Prostate gland (tissue), 2 donors: ENCODE data around the gene GNB1. TPM values are rescaled to one million over a fixed set of nuclear protein-coding genes. Genes with fewer than 3 reads are reported as not detected.

Experiments
- DNase-seq: peaks from one replicate; pipeline ENCODE4 v3.0.0-alpha.2; 2019; ENCODE audit warnings: low spot score
- H3K27ac ChIP-seq, 2 donors: fragments of 200-600 bp; sonication (generic); 2 replicates each; pipeline ENCODE4 v1.5.1; 2017 to 2019
- H3K27me3 ChIP-seq: fragments of 200-600 bp; sonication (generic); replicated peaks from 2 replicates; pipeline ENCODE4 v1.5.1; 2019; ENCODE audit not compliant: insufficient read depth
- H3K36me3 ChIP-seq, 2 donors: fragments of 200-600 bp; sonication (generic); 1 replicate in 1 of 2; 2 replicates in 1 of 2; pipeline versions ENCODE4 v1.5.1 to v1.8.1; 2017 to 2019
- H3K4me1 ChIP-seq: fragments of 200-600 bp; sonication (generic); replicated peaks from 2 replicates; pipeline ENCODE4 v1.5.1; 2019
- H3K4me3 ChIP-seq, 2 donors: fragments of 200-600 bp; sonication (generic); 2 replicates each; pipeline ENCODE4 v1.5.1; 2017 to 2019
- H3K9me3 ChIP-seq: fragments of 200-600 bp; sonication (generic); 2 replicates; pipeline ENCODE4 v1.5.1; 2017
- POLR2A ChIP-seq: fragments of 450-650 bp; IDR thresholded peaks from one replicate; pipeline ENCODE4 v1.6.1; 2016; ENCODE audit warnings: antibody characterized with exemption, mild to moderate bottlenecking
- POLR2AphosphoS5 ChIP-seq: sonication (generic); formaldehyde crosslinking; IDR thresholded peaks from one replicate; pipeline ENCODE4 v1.6.1; 2017; ENCODE audit warnings: antibody characterized with exemption
- WGBS: methylation state at CpG from one replicate; pipeline ENCODE4 v1.1.5; 2018; 5-methylcytosine and 5-hydroxymethylcytosine counted together
- intact Hi-C: fragments of 100-400 bp; cut with DNase I; formaldehyde crosslinking; loops from one replicate; pipeline ENCODE4 v1.14.2; 2022
- total RNA-seq, 2 donors: library from RNA; depleted of rRNA; stranded (reverse); fragments of >200 nt; gene quantifications; one replicate each; pipeline ENCODE4 v1.1.0, GENCODE V29; 2016
- TF ChIP-seq, protein P1 (sequence below), 4 experiments: fragments of 200-600 bp in 2 of 4; fragments of 450-650 bp in 2 of 4; sonication (generic) in 2 of 4; IDR thresholded peaks; 1 replicate in 3 of 4; 2 replicates in 1 of 4; pipeline ENCODE4 v1.5.1; 2016 to 2019; ENCODE audit warnings: antibody characterized with exemption in 4 of 4, mild to moderate bottlenecking in 2 of 4, moderate library complexity in 2 of 4

The GNB1 gene
- total RNA-seq, 2 donors from 2014 or later, result 163 to 233 TPM

DNA sequence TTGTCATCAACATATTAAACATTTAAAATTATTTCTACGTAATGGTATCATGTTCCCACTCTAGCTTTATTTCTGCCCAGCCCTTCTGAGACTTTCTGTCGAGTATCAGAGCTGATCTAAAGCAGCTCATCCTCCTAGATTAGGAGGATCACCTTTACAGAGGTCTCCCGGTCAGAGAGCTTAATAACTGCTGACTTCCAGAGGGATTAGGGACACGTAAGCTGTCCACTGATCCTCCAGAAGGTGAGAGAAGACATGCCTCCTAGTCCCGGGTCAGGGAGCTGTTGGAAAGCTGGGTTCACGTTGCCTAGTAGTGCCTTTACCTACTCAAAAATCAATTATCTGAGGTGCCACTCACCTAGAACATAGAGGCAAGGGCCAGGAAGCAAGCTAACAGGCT is 81.4 kb downstream of the GNB1 start:
- H3K4me3 ChIP-seq, result no peak overlapping the region
- no peaks in the 10 kb centered on the region for H3K27me3 ChIP-seq
- intact Hi-C loops, result no loop called here
- H3K27ac ChIP-seq, result no peak overlapping the region
- WGBS, result 93% methylated on average over 6 of the region's 6 CpGs
- no peaks in the 10 kb centered on the region for H3K4me1 ChIP-seq
- no peaks in the 10 kb centered on the region for H3K36me3 ChIP-seq
- H3K9me3 ChIP-seq, result no peaks in the 10 kb centered on the region
- TF ChIP-seq, protein P1, sequence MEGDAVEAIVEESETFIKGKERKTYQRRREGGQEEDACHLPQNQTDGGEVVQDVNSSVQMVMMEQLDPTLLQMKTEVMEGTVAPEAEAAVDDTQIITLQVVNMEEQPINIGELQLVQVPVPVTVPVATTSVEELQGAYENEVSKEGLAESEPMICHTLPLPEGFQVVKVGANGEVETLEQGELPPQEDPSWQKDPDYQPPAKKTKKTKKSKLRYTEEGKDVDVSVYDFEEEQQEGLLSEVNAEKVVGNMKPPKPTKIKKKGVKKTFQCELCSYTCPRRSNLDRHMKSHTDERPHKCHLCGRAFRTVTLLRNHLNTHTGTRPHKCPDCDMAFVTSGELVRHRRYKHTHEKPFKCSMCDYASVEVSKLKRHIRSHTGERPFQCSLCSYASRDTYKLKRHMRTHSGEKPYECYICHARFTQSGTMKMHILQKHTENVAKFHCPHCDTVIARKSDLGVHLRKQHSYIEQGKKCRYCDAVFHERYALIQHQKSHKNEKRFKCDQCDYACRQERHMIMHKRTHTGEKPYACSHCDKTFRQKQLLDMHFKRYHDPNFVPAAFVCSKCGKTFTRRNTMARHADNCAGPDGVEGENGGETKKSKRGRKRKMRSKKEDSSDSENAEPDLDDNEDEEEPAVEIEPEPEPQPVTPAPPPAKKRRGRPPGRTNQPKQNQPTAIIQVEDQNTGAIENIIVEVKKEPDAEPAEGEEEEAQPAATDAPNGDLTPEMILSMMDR (IDR thresholded peaks at IDR 0.05), result no peak
- no peak for TF ChIP-seq POLR2AphosphoS5
- no peak for TF ChIP-seq POLR2A
- no peak for DNase-seq

DNA sequence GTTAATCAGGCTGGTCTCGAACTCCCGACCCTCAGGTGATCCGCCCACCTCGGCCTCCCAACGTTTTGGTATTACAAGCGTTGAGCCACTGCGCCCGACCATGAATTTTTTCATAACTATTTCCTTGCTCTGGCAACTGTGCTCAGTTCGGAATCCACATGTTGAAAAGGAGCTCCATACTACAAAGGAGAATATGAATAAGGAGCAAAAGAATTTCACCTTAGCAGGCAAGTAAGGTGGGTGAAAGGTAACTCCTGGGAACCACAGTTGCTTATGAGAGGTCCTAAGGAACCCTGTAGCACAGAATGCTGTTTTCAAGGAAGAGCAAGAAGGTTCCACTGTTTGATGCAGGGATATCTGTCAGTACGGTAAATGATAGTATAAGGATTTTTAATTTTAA is 82.7 kb downstream of the GNB1 start:
- WGBS, result 94% methylated on average over 10 of the region's 10 CpGs
- Histone ChIP-seq H3K4me3 (no peak overlapping the region), H3K36me3 (no peaks in the 10 kb centered on the region), H3K27me3 (no peaks in the 10 kb centered on the region), H3K9me3 (no peaks in the 10 kb centered on the region), H3K4me1 (no peaks in the 10 kb centered on the region), H3K27ac (no peak overlapping the region)
- TF ChIP-seq POLR2A (no peak), POLR2AphosphoS5 (no peak)
- TF ChIP-seq, protein P1 (IDR thresholded peaks at IDR 0.05), result no peak
- no peak for DNase-seq
- intact Hi-C loops, result no loop called here

DNA sequence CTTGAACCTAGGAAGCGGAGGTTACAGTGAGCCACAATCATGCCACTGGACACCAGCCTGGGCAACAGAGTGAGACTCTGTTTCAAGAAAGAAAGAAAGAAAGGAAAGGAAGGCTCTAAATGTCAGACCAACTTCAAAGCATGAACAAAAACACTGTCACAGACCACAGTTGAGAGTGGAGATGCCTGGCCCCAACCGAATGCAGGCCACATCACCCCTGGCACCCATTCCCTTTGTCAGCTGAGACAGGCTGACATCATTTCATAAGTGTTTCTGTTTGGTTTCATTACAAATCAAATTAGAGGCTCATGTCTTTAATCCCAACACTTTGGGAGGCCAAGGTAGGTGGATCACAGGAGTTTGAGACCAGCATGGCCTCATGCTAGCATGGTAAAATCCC is 84.0 kb downstream of the GNB1 start:
- no peak for DNase-seq
- intact Hi-C loops, result no loop called here
- Histone ChIP-seq H3K4me3 (no peak overlapping the region), H3K27me3 (no peaks in the 10 kb centered on the region), H3K36me3 (no peaks in the 10 kb centered on the region), H3K4me1 (no peaks in the 10 kb centered on the region), H3K27ac (no peak overlapping the region), H3K9me3 (no peaks in the 10 kb centered on the region)
- no peak for TF ChIP-seq POLR2A
- WGBS, result 96% methylated on average over 2 of the region's 2 CpGs

DNA sequence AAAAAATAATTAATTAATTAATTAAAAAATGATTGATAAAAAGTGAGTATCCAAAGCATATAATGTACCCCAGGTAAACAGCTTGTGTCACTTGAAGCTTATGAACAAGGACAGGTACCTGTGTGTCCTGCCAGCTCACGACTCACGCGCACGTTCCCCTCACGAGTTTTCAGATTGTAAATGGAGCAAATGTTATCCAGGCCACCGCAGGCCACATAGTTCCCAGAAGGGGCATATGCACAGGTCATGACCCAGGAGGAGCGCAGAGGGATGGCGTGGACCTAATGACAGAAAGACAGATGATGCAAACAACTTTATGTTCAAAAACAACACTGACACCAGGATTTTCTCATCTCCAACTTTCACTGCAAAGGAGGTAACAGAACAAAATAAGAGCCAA is 86.6 kb downstream of the GNB1 start:
- DNase-seq, result no peak
- intact Hi-C loops, result no loop called here
- TF ChIP-seq POLR2AphosphoS5 (no peak), POLR2A (no peak)
- TF ChIP-seq, protein P1 (IDR thresholded peaks at IDR 0.05), result no peak
- 96% methylated on average over 8 of the region's 8 CpGs for WGBS
- no peaks in the 10 kb centered on the region for H3K9me3 ChIP-seq
- H3K27ac ChIP-seq, result no peak overlapping the region
- no peaks in the 10 kb centered on the region for H3K36me3 ChIP-seq
- H3K4me1 ChIP-seq, result no peaks in the 10 kb centered on the region
- no peaks in the 10 kb centered on the region for H3K27me3 ChIP-seq
- no peak overlapping the region for H3K4me3 ChIP-seq

DNA sequence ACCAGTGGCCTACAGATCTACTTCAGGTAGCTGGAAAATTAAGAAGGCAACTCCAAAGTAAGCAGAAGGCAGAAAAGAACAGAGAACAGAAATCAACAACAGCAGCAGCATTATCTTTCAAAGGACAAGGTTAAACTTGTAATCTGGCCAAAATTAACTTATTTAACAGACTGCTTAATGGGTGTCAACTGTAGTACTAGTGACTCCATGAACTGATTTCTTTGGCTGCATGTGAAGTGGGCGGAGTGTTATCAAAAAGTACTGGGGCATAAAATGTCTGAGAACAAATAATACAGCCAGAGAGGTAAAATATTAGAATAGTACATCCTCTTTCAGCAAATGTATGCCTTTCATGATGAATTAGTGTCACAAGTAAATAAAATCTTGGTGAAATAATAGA is 88.0 kb downstream of the GNB1 start:
- WGBS, result 92% methylated on average over 1 of the region's 1 CpG
- intact Hi-C loops, result no loop called here
- no peak overlapping the region for H3K27ac ChIP-seq
- TF ChIP-seq POLR2A (no peak), POLR2AphosphoS5 (no peak)
- TF ChIP-seq, protein P1 (IDR thresholded peaks at IDR 0.05), result no peak
- no peaks in the 10 kb centered on the region for H3K9me3 ChIP-seq
- DNase-seq, result no peak
- no peaks in the 10 kb centered on the region for H3K4me1 ChIP-seq
- H3K36me3 ChIP-seq, result no peaks in the 10 kb centered on the region
- no peak overlapping the region for H3K4me3 ChIP-seq
- H3K27me3 ChIP-seq, result no peaks in the 10 kb centered on the region
